NCI-H748 treated with DMSO at 0.1 percent for 48 hours (cell line): Measurements from ENCODE around the gene DYNC1LI2.
A peak's percentile ranks its signal among the peaks of the same experiment; 100 is the strongest.
"Not testable (repeated sequence)": the region's sequence is repeated elsewhere in the genome, so short reads cannot be mapped to it uniquely, and the experiment has no call there.

Experiments used
- DNase-seq: peaks from one replicate; lab custom pipeline; 2025; lab: John Stamatoyannopoulos, UW

The DYNC1LI2 gene

DNA sequence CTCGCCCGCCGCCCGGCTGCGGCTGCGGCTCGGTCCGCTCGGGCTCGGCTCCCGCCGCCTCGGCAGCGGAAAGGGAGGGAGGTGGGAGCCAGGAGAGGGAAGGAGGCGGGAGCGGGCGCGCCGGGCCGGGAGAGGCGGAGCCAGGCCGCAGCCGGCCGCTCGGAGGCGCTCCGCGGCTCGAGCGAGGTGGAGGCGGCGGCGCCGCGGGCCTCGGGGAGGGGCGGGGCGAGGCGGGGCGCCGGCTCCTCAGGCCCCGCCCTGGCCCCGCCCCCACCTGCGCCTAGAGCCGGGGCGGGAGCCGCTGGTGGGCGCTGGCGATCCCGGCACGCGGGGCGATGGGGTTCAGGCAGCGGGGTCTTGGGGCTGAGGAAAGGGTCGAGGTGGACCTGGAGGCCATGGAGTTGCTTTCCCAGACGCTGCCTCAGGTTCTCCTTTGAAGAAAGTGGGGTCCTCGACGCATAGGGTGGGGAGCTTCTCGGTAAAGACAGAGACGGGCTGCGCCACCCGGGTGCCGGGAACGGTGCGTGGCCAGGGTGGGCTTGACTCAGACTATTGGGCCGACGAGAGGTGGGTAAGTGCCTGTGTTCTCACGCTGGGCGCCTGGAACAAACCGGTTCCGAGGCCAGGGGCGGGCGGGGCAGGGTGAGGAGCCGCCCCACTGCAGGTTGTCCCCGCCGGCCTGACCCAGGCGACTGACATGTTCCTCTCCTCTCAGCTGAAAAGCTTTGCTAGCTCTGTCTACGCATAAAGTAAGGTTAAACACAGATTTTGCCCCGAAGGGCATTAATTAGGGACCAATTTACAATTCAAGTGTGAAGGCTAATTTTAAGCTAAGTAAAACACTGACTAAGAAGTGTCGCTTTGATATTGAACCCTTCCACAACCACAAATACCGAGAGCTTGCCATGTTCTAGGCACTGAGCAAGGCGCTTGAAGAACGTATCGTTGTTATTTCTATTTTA, 54.5 kb downstream of the DYNC1LI2 start, which contains the start of gene CMTM4:
Gene CMTM4 (minus strand): TSS at position 75 of the 962 bp plus-strand sequence. CDS start 218 bp downstream, outside the sequence.
- DNase-seq, result peak; percentile 38

DNA sequence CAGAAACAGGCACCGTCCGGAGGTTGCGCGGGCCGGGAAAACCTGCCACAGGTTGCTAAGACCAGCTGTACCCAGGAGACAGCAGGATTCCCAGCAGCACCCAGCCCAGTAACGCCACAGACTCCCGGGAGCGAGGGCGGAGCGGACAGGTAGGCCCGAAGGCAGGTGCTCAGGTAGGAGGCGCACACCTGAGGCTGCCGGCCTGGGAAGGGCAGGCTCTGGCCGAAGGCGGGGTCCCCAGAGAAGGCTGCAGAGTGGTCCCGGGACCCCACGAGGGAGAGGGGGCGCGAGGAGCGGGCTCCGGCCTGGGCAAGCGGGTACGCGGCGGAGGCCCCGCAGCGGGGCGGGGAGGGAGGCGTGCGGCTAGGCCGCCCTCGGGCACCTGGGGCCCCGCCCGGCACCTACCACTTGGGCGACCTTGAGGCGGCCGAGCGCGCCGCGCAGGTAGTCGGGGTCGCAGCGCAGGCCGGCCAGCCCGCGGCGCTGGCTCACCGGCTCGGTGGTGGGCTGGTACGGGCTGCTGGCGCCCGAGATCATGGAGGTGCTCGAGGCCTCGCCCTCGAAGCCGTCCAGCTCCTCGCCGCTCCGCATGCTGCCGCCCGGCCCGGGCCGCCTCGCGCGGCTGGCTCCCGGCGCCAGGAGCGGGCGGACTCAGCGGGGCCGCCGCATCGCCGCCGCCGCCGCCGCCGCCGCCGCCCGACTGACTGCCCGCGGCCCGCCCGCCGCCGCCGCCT, 55.3 kb downstream of the DYNC1LI2 start:
- no peak for DNase-seq

DNA sequence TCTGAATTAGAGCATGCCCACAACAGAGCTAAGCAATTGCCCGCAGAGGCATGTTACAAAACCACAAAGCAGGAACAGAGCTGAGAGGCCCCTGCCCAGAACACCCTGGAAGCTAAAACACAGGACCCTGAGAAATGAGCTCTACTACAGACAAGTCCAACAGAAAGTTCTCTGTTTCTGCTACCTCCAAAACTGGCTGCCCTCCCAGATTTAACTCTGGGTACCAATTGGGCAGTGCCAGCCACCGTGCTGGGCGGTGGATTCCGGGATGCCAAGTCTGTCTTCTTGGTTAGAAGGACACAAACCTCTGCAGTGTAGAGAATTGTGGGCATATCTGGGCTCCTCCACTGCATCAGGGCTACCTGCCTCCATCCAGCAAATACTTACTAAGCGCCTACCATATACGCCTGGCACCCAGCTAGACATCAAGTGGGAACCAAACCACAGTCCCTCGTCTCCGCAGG, 55.9 kb downstream of the DYNC1LI2 start:
- no peak for DNase-seq

GRCh38 chr16:66693149-66693548, 58.3 kb downstream of the DYNC1LI2 start:
- DNase-seq, result no peak

DNA sequence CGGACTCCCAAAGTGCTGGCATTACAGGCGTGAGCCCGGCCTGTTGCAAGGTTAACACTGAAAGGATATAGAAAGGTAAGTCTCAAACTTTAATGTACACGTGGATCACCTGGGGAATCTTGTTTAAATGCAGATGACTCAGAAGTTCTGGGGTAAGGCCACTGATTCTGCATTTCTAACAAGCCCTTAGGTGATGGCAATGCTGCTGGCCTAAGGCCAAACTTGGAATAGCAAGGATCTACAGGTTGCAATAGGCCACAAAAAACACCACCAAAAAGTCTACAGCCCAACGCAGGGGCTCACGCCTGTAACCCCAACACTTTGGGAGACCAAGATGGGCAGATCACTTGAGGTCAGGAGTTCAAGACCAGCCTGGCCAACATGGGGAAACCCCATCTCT, 59.1 kb downstream of the DYNC1LI2 start:
- no peak for DNase-seq

- DNase-seq, result no peak
These were observed 60.2 kb downstream of the DYNC1LI2 start for GRCh38 chr16:66691234-66691633.

- no peak for DNase-seq
These were observed 61.1 kb downstream of the DYNC1LI2 start for GRCh38 chr16:66690106-66690847.

DNA sequence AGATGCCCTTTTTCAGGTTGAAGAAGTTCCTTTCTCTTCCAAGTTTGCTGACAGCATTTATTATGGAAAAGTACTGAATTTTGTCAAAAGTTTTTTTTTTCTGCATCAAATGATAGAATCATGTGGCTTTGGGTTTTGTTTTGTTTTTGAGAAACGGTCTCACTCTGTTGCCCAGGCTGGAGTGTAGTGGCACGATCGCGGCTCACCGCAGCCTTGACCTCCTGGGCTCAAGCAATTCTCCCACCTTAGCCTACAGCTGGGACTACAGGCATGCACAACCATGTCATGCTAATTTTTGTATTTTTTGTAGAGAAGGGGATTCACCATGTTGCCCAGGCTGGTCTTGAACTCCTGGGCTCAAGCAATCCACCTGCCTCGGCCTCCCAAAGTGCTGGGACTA, 62.1 kb downstream of the DYNC1LI2 start:
- DNase-seq, result no peak

DNA sequence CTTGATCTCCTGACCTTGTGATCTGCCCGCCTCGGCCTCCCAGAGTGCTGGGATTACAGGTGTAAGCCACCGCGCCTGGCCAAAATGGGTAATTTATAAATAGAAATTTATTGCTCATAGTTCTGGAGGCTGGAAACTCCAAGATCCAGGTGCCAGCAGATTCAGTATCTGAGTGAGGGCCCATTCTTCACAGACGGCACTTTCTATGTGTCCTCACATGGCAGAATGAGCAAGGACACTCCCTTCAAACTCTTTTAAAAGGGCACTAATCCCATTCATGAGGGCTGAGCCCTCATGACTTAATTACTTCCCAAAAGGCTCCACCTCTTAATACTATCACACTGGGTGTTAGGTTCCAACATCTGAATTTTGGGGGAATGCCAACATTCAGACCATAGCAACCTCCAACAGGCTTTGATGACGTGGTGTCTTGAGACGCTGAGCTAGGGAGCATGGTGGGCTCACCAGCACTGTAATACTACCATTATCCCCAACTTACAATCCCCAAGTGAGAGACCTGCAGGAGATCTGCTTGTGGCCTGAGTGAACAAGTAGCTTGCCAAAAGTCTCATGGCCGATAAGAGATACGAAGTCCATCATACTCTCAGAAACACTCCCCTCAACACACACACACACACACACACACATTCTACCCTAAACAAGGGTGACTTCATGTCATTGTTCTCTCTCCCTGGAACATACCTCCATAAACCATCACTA, 63.3 kb downstream of the DYNC1LI2 start:
- DNase-seq, result no peak

DNA sequence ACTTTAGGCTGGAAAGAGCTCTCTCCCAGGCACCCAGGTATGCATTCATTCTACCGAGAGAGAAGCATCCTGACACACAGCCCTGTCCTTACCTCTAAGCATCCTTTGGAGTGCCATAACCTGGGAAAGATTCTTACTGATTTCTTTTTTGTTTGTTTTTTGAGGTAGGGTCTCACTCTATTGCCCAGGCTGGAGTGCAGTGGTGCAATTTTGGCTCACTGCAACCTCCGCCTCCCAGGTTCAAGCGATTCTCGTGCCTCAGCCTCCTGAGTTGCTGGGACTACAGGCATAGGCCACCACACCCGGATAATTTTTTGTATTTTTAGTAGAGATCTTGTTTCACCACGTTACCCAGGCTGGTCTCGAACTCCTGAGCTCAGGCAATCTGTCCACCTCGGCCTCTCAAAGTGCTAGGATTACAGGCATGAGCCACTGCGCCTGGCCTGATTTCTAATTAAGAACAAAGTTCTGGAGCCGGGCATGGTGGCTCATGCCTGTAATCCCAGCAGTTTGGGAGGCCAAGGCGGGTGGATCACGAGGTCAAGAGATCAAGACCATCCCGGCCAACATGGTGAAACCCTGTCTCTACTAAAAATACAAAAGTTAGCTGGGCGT, 65.8 kb downstream of the DYNC1LI2 start:
- not testable (repeated sequence) for DNase-seq

- no peak for DNase-seq
These were observed 69.1 kb downstream of the DYNC1LI2 start for GRCh38 chr16:66682271-66682670.

GRCh38 chr16:66681676-66682075, 69.7 kb downstream of the DYNC1LI2 start:
- no peak for DNase-seq

- no peak for DNase-seq
These were observed 73.1 kb downstream of the DYNC1LI2 start for GRCh38 chr16:66678337-66678736.

DNA sequence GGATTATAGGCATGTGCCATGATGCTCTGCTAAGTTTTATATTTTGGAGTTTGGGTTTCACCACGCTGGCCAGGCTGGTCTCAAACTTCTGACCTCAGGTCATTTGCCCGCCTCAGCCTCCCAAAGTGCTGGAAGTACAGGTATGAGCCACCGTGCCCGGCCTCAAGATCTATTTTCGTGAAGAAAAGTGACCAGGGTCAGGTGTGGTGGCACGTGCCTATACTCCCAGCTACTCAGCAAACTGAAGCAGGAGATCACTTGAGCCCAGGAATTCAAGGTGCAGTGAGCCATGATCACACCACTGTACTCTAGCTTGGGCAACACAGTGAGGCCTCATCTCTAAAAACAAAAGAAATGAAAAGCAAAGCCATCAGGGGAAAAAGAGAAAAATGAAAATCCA, 73.6 kb downstream of the DYNC1LI2 start:
- no peak for DNase-seq

DNA sequence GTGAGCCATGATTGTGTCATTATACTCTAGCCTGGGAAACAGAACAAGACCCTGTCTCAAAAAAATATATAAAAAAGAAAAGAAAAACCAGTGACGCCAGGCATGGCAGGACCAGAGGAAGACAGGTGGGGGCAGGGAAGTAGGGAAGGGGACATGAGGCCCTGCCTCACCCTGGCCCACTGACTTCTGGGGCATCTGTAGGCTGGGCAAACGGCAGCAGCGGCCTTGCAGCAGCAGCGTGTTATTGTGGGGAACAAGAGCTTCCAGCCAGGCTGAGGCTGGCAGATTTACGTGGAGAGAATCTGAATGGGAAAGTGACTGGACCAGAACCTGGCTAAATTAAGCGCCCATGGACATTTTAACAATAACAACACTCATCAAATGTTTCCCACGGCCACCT, 74.2 kb downstream of the DYNC1LI2 start:
- DNase-seq, result no peak

- no peak for DNase-seq
These were observed 74.8 kb downstream of the DYNC1LI2 start for GRCh38 chr16:66676599-66676998.

DNA sequence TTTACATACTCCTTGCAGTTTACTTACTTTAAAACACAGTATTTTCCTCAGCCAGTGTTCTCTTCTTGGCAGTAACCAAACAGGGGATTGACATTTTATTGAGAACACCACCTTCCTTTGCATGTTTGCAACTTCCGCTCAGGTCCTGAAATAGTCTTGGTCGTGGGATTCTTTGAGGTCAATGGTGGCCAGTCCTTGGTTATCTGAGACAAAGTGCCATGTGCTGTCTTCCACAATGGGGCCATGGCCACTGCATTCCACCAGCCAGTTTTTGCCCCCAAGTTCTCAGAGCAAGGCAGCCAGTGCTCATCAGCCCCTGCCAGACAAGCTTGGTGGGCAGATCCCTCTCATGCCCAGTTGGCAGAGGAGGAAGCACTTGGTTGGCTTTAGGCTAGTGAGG, 77.7 kb downstream of the DYNC1LI2 start:
- DNase-seq, result no peak
